Raji (cell line): Measurements from ENCODE around the gene ATP9A.

Experiments
- POLR2A ChIP-seq: IDR thresholded peaks from 2 replicates; pipeline ENCODE4 v1.6.1; 2011; ENCODE audit warnings: low read depth, low read length, control low read depth; ENCODE audit not compliant: insufficient read depth

ATP9A gene

DNA sequence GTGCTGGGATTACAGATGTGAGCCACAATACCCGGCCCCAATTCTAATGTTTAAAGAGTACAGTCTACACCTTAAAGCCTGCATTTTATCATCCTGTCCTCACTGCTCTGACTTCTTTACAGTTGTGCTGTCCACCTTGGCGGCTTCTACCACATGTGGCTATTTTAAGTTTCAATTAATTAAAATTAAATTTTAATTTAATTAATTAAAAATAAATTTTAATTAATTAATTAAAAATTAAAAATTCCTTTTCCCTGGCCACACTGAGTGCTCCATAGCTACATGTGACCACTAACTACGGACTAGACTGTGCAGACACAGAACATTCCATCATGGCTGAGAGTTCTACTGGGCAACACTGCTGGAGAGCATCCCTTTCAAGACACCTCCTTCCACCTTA lies 27.4 kb downstream of the ATP9A start:
- TF ChIP-seq POLR2A = no peak

DNA sequence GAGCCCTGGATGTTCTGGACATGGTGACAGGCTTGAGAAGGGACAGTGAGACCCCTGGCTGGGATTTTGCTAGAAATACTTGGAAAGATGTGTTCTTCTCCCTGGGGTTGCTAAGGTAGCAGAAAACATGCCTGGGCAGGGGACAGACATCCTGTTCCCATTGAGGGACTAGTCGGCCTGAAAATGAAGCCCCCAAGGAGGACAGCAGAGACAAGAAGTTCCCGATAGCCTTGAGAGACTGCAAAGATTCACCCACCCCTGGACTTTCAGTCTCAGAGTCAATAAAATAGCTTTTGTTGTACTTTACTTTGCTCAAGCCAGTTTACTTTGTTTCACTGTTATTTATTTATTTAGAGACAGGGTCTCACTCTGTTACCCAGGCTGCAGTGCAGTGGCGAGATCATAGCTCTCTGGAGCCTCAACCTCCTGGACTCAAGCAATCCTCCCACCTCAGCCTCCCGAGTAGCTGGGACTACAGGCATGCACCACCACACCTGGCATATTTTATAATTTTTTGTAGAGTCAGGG lies 28.4 kb downstream of the ATP9A start:
- no peak for TF ChIP-seq POLR2A

GRCh38 chr20:51738877-51739447 lies 29.2 kb downstream of the ATP9A start:
- no peak for TF ChIP-seq POLR2A

DNA sequence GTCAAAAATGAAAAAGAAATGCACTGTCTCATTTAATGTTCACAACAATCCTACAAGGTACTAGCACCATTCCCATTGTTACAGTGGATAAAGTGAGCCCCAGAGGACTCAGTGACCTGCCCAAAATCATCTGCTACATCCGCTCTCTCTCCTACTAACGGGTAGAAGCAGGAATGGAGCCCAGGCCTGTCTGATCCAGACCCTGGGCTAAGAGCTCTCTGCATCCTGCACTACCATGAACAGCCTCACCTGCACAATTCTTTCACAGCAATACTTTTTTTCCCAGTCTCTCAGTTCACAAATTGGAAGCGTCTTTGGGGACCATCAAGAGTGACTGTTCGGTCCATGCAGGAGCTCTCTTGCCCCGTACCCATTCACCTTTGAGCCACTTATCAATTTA lies 31.2 kb downstream of the ATP9A start:
- TF ChIP-seq POLR2A = no peak

DNA sequence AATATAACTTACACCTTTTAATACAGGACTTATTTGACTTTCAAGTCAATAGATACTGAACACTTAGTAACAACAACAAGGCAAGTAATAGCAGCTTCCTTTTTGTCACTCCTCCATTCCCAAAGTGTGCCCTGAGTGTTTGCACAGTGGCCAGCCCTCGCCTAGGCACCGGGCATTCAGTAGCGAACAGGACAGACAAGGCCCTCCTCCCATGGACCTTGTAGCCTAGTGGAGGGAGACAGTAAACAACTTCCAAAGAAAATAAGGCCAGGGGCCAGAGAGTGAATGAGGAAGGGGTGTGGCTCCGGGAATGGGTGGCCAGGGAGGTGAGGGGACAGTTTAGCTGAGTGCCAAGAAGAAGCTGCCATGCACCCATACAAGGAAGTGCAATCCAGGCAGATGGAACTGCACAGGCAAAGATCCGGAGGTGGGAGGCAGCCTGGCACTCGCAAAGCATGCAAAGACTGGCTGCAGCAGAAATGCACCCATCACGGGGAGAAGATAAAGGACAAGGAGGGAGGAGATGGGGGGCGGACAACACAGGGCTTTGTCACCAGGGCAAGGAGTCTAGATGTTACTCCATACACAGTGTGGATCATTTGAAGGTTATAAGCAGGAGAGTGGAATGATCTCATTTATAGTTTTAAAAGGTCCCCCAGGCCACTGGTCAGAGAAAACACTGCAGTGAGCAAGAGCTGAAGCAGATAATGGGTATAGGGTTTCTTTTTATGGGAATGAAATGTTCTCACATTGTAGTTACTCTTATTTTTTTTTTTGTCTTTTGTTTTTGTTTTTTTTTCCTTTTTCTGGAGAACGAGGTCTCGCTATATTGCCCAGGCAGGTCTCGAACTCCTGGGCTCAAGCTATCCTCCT lies 32.2 kb downstream of the ATP9A start:
- TF ChIP-seq POLR2A = no peak

DNA sequence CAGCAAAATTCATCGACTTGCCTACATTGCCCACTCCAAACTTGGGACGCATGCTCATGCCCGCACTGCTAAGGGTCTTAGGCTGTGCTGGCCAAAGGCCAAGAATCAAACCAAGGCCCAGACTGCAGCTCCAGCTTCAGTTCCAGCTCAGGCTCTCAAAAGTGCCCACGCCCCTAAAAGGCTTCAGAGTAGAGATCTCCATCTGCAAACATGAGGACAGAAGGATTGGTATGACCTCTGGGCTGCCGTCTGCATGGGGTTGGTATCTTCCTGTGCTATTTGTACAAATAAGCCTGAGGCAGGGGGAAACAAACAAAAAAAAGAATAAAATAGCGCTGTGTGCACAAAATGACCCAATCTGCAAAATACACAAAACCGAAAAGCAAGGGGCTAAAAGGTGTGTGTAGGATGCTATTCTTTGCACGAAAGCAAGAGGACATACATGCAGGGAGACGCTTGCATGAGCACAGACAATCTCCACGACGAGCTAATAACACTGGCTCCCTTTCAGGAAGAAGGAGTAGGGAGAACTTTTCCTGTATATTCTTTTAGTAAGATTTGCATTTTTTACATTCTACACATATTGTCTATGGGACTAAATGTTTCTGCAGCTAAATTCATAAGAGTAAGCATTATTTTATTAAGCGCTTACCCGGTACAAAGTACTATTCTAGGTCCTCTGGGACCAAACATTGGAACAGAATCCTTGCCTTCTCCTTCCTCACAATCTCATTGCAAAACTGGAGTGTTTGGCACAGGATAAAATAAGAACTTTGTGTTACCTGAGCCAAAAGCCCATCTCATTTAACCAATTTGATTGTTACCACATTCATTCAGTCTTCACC lies 33.1 kb downstream of the ATP9A start:
- no peak for TF ChIP-seq POLR2A

DNA sequence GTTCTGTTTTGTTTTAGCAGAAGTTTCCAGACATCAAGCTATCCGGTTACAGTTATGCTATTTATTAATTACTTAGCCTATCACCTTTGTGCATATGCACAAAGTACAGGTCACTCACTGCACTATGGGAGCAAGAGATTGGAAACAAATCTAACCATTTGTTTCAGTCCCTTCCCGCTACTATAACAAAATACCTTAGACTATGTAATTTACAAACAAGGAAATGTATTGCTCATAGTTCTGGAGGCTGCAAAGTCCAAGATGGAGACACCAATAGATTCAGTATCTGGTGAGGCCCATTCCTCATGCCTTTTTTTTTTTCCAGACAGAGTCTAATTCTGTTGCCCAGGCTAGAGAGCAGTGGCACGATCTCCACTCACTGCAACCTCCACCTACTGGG lies 35.1 kb downstream of the ATP9A start:
- no peak for TF ChIP-seq POLR2A

DNA sequence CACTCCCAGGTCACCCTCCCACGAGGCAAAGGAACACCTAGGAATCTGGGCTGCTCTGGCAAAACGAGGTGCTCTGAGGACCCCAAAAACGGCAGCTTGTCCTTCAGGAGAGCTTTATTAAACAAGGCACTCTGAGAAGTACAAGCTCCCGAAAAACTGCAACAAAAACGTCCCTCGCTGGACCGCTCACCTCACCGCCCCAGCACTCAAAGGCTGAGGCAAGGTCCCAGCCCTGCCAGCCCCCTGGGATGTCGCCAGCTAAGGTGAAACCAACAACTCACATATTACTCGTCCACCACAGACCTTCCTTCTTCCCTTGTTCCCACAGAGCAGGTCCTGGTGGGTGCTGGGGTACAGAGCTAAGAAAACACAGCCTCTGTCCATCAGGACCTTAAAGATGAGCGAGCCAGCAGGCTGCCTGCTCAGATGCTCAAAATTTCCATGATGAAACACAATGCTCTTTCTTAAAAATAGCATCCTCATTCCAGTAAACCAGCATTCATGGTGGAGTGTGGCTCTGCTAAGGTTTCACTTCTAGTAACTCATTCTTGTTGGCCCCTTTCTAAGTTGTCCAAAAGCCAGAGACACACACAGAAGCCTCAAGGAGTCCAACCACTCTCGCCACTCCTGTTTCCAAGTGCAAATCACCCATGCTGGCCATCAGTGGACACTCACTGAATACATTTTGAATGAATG lies 35.9 kb downstream of the ATP9A start:
- TF ChIP-seq POLR2A = no peak

- TF ChIP-seq POLR2A = no peak
These were observed 36.5 kb downstream of the ATP9A start for GRCh38 chr20:51731731-51732095.

- TF ChIP-seq POLR2A = no peak
These were observed 38.4 kb downstream of the ATP9A start for GRCh38 chr20:51729771-51730170.

- no peak for TF ChIP-seq POLR2A
These were observed 39.5 kb downstream of the ATP9A start for GRCh38 chr20:51728737-51729136.

- no peak for TF ChIP-seq POLR2A
These were observed 40.3 kb downstream of the ATP9A start for GRCh38 chr20:51727872-51728271.

- no peak for TF ChIP-seq POLR2A
These were observed 42.5 kb downstream of the ATP9A start for GRCh38 chr20:51725584-51726176.

GRCh38 chr20:51720854-51721253 lies 47.3 kb downstream of the ATP9A start:
- no peak for TF ChIP-seq POLR2A

- TF ChIP-seq POLR2A = no peak
These were observed 47.8 kb downstream of the ATP9A start for GRCh38 chr20:51720384-51720783.
